ENCODE measurements around the gene TSPAN9.

Gene TSPAN9

DNA sequence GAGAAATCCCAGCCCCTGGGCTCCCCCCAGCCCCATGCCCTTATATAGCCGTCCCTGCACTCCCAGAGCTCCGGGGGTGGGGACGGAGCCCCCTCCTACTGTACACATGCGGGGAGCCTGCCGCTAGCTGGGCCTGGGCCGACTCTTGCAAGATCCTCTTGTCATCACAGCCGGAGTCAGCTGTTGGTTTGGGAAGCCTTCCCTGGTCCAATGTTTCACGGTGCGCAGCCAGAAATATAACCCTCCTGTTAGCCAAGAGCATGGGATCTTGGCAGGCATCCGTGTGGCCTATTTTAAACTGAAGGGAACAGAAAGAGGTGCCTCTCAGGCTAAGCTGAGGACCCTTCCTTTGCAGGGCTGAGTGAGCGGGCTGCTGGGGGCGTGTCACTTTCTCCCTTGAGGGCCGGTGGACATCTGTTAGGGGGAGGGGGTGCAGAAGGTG is 175.3 kb downstream of the TSPAN9 start:
- H3K27ac ChIP-seq (ENCODE audit: low read depth, low read length), result no peak overlapping the region
- H3K4me3 ChIP-seq (ENCODE audit: low read length), result no peak overlapping the region
- no peaks in the 10 kb centered on the region for H4K20me1 ChIP-seq (ENCODE audit: control insufficient read depth, insufficient read depth, low read depth, low read length)
- H3K9me3 ChIP-seq (ENCODE audit: control insufficient read depth, insufficient read depth, low read length), result no peaks in the 10 kb centered on the region
- no peaks in the 10 kb centered on the region for H3K36me3 ChIP-seq (ENCODE audit: control insufficient read depth, low read length)
- H3K27me3 ChIP-seq (ENCODE audit: control insufficient read depth, low read length), result peaks cover 12% of the 10 kb centered on the region
- H3K79me2 ChIP-seq (ENCODE audit: control insufficient read depth, low read length), result no peaks in the 10 kb centered on the region
- TF ChIP-seq EZH2phosphoT487 (IDR thresholded peaks at IDR 0.05; ENCODE audit: borderline replicate concordance, low read length), result no peak
- TF ChIP-seq, protein P1, sequence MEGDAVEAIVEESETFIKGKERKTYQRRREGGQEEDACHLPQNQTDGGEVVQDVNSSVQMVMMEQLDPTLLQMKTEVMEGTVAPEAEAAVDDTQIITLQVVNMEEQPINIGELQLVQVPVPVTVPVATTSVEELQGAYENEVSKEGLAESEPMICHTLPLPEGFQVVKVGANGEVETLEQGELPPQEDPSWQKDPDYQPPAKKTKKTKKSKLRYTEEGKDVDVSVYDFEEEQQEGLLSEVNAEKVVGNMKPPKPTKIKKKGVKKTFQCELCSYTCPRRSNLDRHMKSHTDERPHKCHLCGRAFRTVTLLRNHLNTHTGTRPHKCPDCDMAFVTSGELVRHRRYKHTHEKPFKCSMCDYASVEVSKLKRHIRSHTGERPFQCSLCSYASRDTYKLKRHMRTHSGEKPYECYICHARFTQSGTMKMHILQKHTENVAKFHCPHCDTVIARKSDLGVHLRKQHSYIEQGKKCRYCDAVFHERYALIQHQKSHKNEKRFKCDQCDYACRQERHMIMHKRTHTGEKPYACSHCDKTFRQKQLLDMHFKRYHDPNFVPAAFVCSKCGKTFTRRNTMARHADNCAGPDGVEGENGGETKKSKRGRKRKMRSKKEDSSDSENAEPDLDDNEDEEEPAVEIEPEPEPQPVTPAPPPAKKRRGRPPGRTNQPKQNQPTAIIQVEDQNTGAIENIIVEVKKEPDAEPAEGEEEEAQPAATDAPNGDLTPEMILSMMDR (IDR thresholded peaks at IDR 0.05; ENCODE audit: low read depth, low read length, poor library complexity, severe bottlenecking), result no peak
- no peaks in the 10 kb centered on the region for H3F3A ChIP-seq (ENCODE audit: control insufficient read depth, insufficient read depth)
- H3K9me2 ChIP-seq (replicated peaks; ENCODE audit: control insufficient read depth, low read length), result no peaks in the 10 kb centered on the region
- H3K4me2 ChIP-seq (ENCODE audit: low read length), result no peak overlapping the region
- peaks cover 10% of the 10 kb centered on the region for H3K4me1 ChIP-seq (ENCODE audit: control insufficient read depth, low read length)

- Histone ChIP-seq H3K9me2 (replicated peaks; ENCODE audit: control insufficient read depth, low read length) (no peaks in the 10 kb centered on the region), H3K27me3 (ENCODE audit: control insufficient read depth, low read length) (peaks cover 11% of the 10 kb centered on the region), H3K4me1 (ENCODE audit: control insufficient read depth, low read length) (peaks cover 7% of the 10 kb centered on the region), H3F3A (ENCODE audit: control insufficient read depth, insufficient read depth) (no peaks in the 10 kb centered on the region), H3K4me3 (ENCODE audit: low read length) (no peak overlapping the region), H3K79me2 (ENCODE audit: control insufficient read depth, low read length) (no peaks in the 10 kb centered on the region), H3K4me2 (ENCODE audit: low read length) (no peak overlapping the region), H3K9me3 (ENCODE audit: control insufficient read depth, insufficient read depth, low read length) (no peaks in the 10 kb centered on the region), H3K27ac (ENCODE audit: low read depth, low read length) (no peak overlapping the region), H4K20me1 (ENCODE audit: control insufficient read depth, insufficient read depth, low read depth, low read length) (no peaks in the 10 kb centered on the region), H3K36me3 (ENCODE audit: control insufficient read depth, low read length) (no peaks in the 10 kb centered on the region)
- TF ChIP-seq, protein P1 (IDR thresholded peaks at IDR 0.05; ENCODE audit: low read depth, low read length, poor library complexity, severe bottlenecking), result no peak
- TF ChIP-seq EZH2phosphoT487 (IDR thresholded peaks at IDR 0.05; ENCODE audit: borderline replicate concordance, low read length), result no peak
Observed at GRCh38 chr12:3253682-3254275, 176.6 kb downstream of the TSPAN9 start.

- no peaks in the 10 kb centered on the region for H3F3A ChIP-seq (ENCODE audit: control insufficient read depth, insufficient read depth)
- H3K27ac ChIP-seq (ENCODE audit: low read depth, low read length), result no peak overlapping the region
- TF ChIP-seq, protein P1 (IDR thresholded peaks at IDR 0.05; ENCODE audit: low read depth, low read length, poor library complexity, severe bottlenecking), result no peak
- TF ChIP-seq EZH2phosphoT487 (IDR thresholded peaks at IDR 0.05; ENCODE audit: borderline replicate concordance, low read length), result no peak
- H3K27me3 ChIP-seq (ENCODE audit: control insufficient read depth, low read length), result peaks cover 3% of the 10 kb centered on the region; the same call in 1 of the 2 replicates
- no peaks in the 10 kb centered on the region for H3K9me3 ChIP-seq (ENCODE audit: control insufficient read depth, insufficient read depth, low read length)
- H3K4me1 ChIP-seq (ENCODE audit: control insufficient read depth, low read length), result no peaks in the 10 kb centered on the region
- no peaks in the 10 kb centered on the region for H3K36me3 ChIP-seq (ENCODE audit: control insufficient read depth, low read length)
- H3K9me2 ChIP-seq (replicated peaks; ENCODE audit: control insufficient read depth, low read length), result no peaks in the 10 kb centered on the region
- no peak overlapping the region for H3K4me3 ChIP-seq (ENCODE audit: low read length)
- no peaks in the 10 kb centered on the region for H4K20me1 ChIP-seq (ENCODE audit: control insufficient read depth, insufficient read depth, low read depth, low read length)
- no peaks in the 10 kb centered on the region for H3K79me2 ChIP-seq (ENCODE audit: control insufficient read depth, low read length)
- H3K4me2 ChIP-seq (ENCODE audit: low read length), result no peak overlapping the region
Observed at GRCh38 chr12:3255057-3255456, 177.9 kb downstream of the TSPAN9 start.

All from DOHH2 (cell line).